ENCODE measurements around the gene PPP1R37.
"Not testable (repeated sequence)": the region's sequence is repeated elsewhere in the genome, so short reads cannot be mapped to it uniquely, and the experiment has no call there.

The PPP1R37 gene

GRCh38 chr19:45115809-45116615 is 23.0 kb downstream of the PPP1R37 start:
- DNase-seq (ENCODE audit: low read depth in 2 of 2): no peak

GRCh38 chr19:45117167-45117594 is 24.2 kb downstream of the PPP1R37 start:
- DNase-seq (ENCODE audit: low read depth in 2 of 2): peak; percentile 49 to 64

GRCh38 chr19:45117671-45118070 is 24.7 kb downstream of the PPP1R37 start:
- DNase-seq (ENCODE audit: low read depth in 2 of 2): no peak

- DNase-seq (ENCODE audit: low read depth in 2 of 2): no peak
These were observed 25.1 kb downstream of the PPP1R37 start for GRCh38 chr19:45118106-45118505.

GRCh38 chr19:45118591-45119355 is 25.8 kb downstream of the PPP1R37 start:
- DNase-seq (ENCODE audit: low read depth in 2 of 2): not testable (repeated sequence)

- no peak for DNase-seq (ENCODE audit: low read depth in 2 of 2)
These were observed 26.6 kb downstream of the PPP1R37 start for GRCh38 chr19:45119582-45119981.

GRCh38 chr19:45121827-45122345 is 28.9 kb downstream of the PPP1R37 start:
- no peak for DNase-seq (ENCODE audit: low read depth in 2 of 2)

- DNase-seq (ENCODE audit: low read depth in 2 of 2): no peak
These were observed 29.9 kb downstream of the PPP1R37 start for GRCh38 chr19:45122832-45123231.

GRCh38 chr19:45123440-45123850 is 30.5 kb downstream of the PPP1R37 start:
- DNase-seq (ENCODE audit: low read depth in 2 of 2): no peak

GRCh38 chr19:45124021-45124420 is 31.0 kb downstream of the PPP1R37 start:
- DNase-seq (ENCODE audit: low read depth in 2 of 2): no peak

GRCh38 chr19:45125360-45125759 is 32.4 kb downstream of the PPP1R37 start:
- no peak for DNase-seq (ENCODE audit: low read depth in 2 of 2)

GRCh38 chr19:45125975-45126493 is 33.1 kb downstream of the PPP1R37 start:
- peak; percentile 65 to 66 for DNase-seq (ENCODE audit: low read depth in 2 of 2)

- no peak for DNase-seq (ENCODE audit: low read depth in 2 of 2)
These were observed 33.7 kb downstream of the PPP1R37 start for GRCh38 chr19:45126654-45127053.

- DNase-seq (ENCODE audit: low read depth in 2 of 2): no peak
These were observed 35.2 kb downstream of the PPP1R37 start for GRCh38 chr19:45128146-45128545.

GRCh38 chr19:45128806-45129205 is 35.8 kb downstream of the PPP1R37 start:
- no peak for DNase-seq (ENCODE audit: low read depth in 2 of 2)

GRCh38 chr19:45130236-45130635 is 37.3 kb downstream of the PPP1R37 start:
- no peak for DNase-seq (ENCODE audit: low read depth in 2 of 2)

- no peak for DNase-seq (ENCODE audit: low read depth in 2 of 2)
These were observed 38.1 kb downstream of the PPP1R37 start for GRCh38 chr19:45130888-45131615.

- no peak for DNase-seq (ENCODE audit: low read depth in 2 of 2)
These were observed 40.7 kb downstream of the PPP1R37 start for GRCh38 chr19:45133661-45134060.

GRCh38 chr19:45135176-45135885 is 42.4 kb downstream of the PPP1R37 start:
- DNase-seq (ENCODE audit: low read depth in 2 of 2): no peak

- DNase-seq (ENCODE audit: low read depth in 2 of 2): no peak
These were observed 43.7 kb downstream of the PPP1R37 start for GRCh38 chr19:45136507-45137178.

All from stimulated activated CD4-positive, alpha-beta T cell treated with anti-CD3 and anti-CD28 coated beads, Interleukin-4, amount 100 ng/mL, for 48 hours (primary cell).